NCI-H748 (cell line): ENCODE results near the gene NPIPB8.
"Not testable (repeated sequence)": the region's sequence is repeated elsewhere in the genome, so short reads cannot be mapped to it uniquely, and the experiment has no call there.

Source experiments
- DNase-seq: peaks from one replicate; lab custom pipeline; 2025; ENCODE audit not compliant: unreplicated experiment; lab: John Stamatoyannopoulos, UW

The NPIPB8 gene

GRCh38 chr16:28637765-28638164 is at the start of gene NPIPB8:
Gene NPIPB8 (plus strand): TSS chr16:28638065. CDS start chr16:28638361, 296 bp downstream.
- not testable (repeated sequence) for DNase-seq

GRCh38 chr16:28589069-28589468 is 48.8 kb upstream of the NPIPB8 start:
- DNase-seq: no peak

- no peak for DNase-seq
These were observed 47.9 kb upstream of the NPIPB8 start for GRCh38 chr16:28589930-28590329.

- no peak for DNase-seq
These were observed 47.2 kb upstream of the NPIPB8 start for GRCh38 chr16:28590384-28591340.

GRCh38 chr16:28591355-28591754 is 46.5 kb upstream of the NPIPB8 start:
- no peak for DNase-seq

- DNase-seq: no peak
These were observed 45.4 kb upstream of the NPIPB8 start for GRCh38 chr16:28592511-28592910.

GRCh38 chr16:28592979-28593553 is 44.8 kb upstream of the NPIPB8 start:
- no peak for DNase-seq

- DNase-seq: not testable (repeated sequence)
These were observed 42.4 kb upstream of the NPIPB8 start for GRCh38 chr16:28595451-28595850.

GRCh38 chr16:28596115-28596630 is 41.7 kb upstream of the NPIPB8 start:
- DNase-seq: no peak

GRCh38 chr16:28596840-28597691 is 40.8 kb upstream of the NPIPB8 start, which contains the start of gene SULT1A2:
Gene SULT1A2 (minus strand): TSS chr16:28597050. CDS start chr16:28595930, 1,120 bp downstream.
- no peak for DNase-seq

- DNase-seq: no peak
These were observed 40.1 kb upstream of the NPIPB8 start for GRCh38 chr16:28597692-28598261.

GRCh38 chr16:28599377-28600285 is 38.2 kb upstream of the NPIPB8 start:
- not testable (repeated sequence) for DNase-seq

- DNase-seq: not testable (repeated sequence)
These were observed 36.9 kb upstream of the NPIPB8 start for GRCh38 chr16:28600965-28601364.

GRCh38 chr16:28601589-28601988 is 36.3 kb upstream of the NPIPB8 start:
- not testable (repeated sequence) for DNase-seq

GRCh38 chr16:28602062-28602461 is 35.8 kb upstream of the NPIPB8 start:
- DNase-seq: not testable (repeated sequence)

- no peak for DNase-seq
These were observed 35.3 kb upstream of the NPIPB8 start for GRCh38 chr16:28602529-28602928.

- DNase-seq: no peak
These were observed 34.3 kb upstream of the NPIPB8 start for GRCh38 chr16:28603381-28604185.

- DNase-seq: no peak
These were observed 33.7 kb upstream of the NPIPB8 start for GRCh38 chr16:28604186-28604565.
